Choroid plexus epithelial cell (primary cell): ENCODE results near the gene FZD4.

Experiments
- DNase-seq: peaks from one replicate; pipeline ENCODE4 v3.0.0-alpha.2; 2010; ENCODE audit warnings: low read depth
- H3K4me3 ChIP-seq: 2 replicates; pipeline ENCODE4 v1.5.1; 2011; ENCODE audit warnings: low read depth, mild to moderate bottlenecking, control low read depth, low read length, moderate library complexity
- TF ChIP-seq, protein P1 (sequence below): conservative IDR thresholded peaks from 2 replicates; pipeline ENCODE4 v1.5.1; 2011; ENCODE audit warnings: low read depth, mild to moderate bottlenecking, control low read depth, inconsistent platforms, low read length, moderate library complexity

Gene FZD4

DNA sequence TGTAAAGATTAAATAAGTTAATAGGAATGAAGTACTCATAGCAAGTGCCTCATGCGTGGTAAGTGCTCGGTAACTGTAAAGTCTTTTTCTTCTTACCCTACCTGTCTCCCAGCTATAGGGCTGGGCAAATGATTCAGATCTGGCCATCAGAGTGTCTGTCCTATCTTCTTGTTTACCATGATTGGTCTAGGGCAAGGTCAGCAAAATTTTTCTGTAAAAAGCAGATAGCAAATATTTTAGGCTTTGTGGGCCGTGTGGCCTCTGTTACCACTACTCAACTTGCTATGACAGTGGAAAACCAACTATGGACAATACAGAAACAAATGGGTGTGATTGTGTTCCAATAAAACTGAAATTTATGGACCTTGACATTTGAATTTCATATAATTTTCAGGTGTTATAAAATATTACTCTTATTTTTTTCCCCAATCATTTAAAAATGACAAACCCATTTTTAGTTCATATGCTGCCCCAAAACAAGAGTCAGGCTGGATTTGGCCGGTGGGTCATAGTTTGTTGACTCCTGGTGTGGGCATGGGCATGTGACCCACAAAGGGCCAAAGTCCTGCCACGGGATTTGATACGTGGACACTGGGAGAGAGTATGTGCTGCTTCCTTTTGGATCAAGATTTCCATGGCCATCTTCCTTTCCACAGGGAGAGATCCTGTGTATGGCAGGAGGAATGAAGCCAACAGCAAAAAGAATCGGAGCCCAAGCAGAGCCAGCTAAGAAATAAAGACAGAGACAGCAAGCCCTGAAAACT lies 26.8 kb upstream of the FZD4 start:
- H3K4me3 ChIP-seq, result no peak overlapping the region
- no peak for DNase-seq
- TF ChIP-seq, protein P1, sequence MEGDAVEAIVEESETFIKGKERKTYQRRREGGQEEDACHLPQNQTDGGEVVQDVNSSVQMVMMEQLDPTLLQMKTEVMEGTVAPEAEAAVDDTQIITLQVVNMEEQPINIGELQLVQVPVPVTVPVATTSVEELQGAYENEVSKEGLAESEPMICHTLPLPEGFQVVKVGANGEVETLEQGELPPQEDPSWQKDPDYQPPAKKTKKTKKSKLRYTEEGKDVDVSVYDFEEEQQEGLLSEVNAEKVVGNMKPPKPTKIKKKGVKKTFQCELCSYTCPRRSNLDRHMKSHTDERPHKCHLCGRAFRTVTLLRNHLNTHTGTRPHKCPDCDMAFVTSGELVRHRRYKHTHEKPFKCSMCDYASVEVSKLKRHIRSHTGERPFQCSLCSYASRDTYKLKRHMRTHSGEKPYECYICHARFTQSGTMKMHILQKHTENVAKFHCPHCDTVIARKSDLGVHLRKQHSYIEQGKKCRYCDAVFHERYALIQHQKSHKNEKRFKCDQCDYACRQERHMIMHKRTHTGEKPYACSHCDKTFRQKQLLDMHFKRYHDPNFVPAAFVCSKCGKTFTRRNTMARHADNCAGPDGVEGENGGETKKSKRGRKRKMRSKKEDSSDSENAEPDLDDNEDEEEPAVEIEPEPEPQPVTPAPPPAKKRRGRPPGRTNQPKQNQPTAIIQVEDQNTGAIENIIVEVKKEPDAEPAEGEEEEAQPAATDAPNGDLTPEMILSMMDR, result no peak

DNA sequence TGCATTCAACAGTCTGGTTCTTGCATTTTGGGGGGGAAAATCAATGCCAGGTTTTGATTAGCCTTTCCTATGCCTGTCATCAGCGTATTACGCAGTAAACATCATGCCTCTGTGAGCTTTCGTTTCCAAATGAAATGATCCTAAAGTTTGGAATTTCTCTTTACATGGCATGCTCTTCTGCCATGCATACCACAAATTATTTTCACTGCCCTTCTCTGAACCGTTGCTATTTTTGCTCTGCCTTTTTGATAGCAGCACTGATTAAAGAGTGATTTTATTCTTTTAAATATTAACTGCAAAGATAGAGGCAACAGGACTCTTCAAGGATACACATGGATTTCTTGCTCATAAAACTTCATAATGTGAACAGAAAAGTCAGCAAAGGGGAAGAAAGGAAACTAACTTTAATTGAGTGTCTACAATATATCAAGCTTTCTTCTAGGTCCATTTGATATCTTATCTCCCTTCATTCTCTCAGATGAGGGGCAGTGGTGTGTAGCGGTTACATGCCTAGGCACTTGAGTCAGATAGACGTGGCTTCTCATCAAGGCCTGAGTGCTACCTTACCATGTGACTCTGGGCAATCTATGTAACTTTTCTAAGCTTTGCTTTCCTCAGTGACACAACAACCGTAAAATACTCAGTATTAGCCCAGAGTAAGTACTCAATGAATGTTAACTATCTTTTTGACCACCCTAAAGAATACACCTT lies 25.0 kb upstream of the FZD4 start:
- DNase-seq, result no peak
- TF ChIP-seq, protein P1, result no peak

DNA sequence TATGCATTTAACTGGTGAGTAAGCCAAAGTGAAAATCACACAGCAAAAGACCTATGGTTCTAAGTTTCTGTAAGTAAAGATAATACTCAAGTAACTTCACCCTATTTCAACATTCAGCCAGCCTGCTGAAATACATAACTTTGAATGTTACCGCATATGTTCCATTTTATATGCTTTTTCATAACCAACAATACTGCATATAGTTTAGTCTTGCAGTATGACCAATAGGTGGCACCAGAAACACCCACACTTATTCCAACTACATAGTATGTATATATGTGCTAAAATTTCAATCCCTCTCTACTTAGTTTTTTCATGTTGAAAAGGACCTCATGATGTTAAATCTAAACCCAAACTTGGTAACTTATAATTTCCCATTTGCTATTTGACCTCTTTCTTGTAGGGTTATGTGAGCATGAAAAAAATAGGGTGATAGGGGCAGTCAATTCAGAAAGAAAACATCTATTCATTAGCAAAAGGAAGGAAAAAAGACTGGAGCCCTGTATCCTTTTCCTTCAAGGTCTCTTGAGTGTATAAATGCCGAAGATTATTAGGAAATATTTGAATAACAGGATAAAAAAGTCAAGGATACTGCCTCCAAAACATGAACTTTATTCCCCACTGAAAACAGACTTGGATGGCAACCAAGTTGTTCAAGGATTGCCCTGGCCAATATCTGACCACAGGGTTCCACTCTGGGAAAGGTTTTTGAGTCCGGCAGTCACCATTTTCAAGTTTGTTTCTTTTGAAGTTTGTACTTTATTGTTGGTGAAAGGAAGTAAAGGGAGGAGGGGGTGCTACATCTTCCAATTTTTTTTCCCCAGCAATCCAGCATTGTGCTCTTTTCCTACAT lies 23.8 kb upstream of the FZD4 start:
- peak; percentile 82 for DNase-seq
- TF ChIP-seq, protein P1, result no peak
- H3K4me3 ChIP-seq, result no peak overlapping the region

More for the DNA sequence above, 25.0 kb upstream of the FZD4 start:
- no peak overlapping the region for H3K4me3 ChIP-seq

DNA sequence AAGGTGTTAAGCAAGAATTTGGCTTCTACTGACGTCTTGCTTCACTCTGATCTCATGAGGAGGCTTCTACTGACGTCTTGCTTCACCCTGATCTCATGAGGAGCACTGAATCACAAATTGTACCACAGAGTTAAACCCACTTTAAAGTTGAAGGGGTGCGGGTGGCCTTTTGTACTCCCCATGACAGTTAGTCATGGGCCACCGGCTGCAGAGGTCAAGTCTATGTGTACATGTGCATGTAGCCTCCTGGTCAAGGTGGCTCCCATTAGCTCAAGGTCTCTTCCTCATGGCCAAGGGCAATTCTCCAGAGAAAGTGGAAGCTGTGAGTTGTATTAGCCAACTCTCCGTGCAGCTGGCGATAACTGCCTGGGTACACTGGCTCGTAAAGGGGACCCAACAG lies 23.1 kb upstream of the FZD4 start:
- H3K4me3 ChIP-seq, result no peak overlapping the region
- TF ChIP-seq, protein P1, result peak; percentile 1
- peak; percentile 57 for DNase-seq

DNA sequence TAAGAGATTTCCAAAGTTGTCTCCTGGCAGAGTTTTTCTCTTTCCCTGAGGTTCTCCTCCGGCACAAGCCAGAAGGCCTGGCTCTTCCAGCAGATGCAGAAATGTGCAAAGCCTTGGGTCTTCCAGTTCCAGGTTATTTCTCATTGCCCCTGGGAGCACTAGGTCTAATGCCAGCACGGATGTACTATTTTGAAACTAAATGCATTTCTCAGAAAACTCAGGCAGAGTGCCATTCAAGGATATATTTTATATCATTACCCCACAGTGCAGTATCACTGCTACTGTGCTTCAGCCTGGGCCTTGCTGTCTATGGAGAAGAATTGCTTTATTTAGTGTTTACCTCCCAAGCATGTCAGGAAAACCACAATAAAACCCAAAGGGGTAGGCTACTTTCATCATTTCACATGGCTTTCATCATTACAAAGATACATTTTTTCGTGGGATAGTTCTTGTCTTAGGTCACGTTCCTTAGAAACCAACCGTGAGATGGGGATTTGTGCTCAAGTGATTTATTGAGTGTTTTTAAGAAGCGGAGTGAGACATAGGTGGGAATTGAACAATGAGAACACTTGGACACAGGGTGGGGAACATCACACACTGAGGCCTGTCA lies 22.4 kb upstream of the FZD4 start:
- H3K4me3 ChIP-seq, result no peak overlapping the region
- DNase-seq, result no peak
- TF ChIP-seq, protein P1, result no peak

DNA sequence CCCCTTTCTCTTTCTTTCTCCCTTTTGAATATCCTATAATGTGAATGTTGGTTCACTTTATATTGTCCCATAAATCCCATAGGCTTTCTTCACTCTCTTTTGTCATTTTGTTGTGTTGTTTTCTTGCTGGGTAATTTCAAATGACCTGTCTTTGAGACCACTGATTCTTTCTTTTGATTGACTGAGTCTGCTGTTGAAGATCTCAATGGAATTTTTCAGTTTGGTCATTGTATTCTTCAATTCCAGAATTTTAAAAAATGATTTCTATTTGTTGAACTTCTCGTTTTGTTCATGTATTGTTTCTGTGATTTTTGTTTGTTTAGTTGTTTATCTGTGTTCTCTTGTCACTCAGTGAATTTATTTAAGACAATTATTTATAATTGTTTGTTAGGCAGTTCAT lies 17.5 kb upstream of the FZD4 start:
- H3K4me3 ChIP-seq, result no peak overlapping the region
- no peak for DNase-seq
- TF ChIP-seq, protein P1, result no peak
